Measurements from ENCODE around the gene DOCK1.

The DOCK1 gene

DNA sequence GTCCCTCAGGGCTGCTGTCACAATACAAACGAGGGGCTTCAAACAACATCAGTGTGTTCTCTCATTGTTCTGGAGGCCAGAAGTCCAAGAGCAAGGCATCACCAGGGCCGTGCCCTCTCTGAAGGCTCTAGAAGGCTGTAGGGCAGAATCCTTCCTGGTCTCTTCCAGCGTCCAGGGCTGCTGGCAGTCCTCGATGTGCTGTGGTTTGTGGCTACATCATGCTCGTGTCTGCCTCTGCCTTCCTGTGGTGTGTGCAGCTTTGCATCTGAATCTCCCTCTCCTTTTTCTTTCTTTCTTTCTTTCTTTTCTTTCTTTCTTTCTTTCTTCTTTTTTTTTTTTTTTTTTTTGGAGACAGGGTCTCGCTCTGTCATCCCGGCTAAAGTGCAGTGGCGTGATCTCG is 187.7 kb downstream of the DOCK1 start:
- no peak for DNase-seq

- DNase-seq: no peak
Observed at GRCh38 chr10:127094984-127095383, 189.8 kb downstream of the DOCK1 start.

DNA sequence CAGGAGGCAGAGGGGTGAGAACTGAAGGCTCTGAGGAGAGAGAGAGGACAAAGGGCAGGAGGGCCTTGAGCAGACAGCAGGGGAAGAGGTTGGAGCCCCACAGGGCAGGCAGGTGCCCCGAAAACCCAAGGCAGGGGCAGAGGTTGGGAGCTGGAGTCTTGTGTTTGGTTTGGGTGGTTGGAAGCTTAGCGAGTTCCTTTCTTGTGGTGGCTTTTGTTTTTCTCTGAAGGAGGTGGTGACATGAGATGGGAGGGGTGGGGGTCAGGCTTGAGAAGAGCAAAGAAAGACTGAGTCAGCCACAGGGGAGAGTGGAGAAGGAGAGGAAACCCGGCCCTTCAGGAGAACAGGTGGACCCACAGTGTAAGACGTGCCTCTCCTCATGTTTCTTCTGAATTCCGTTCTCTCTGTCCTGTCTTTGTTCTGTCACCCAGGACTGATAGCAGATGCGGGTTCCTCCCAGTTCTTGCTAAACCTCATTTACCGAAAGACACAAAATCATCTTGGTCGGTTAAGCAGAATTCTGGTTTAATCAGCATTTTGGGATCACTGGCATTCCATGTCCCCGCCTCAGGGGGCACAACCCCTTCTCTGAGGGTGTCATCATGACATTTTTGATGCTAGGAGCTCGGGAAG is 195.9 kb downstream of the DOCK1 start:
- no peak for DNase-seq

GRCh38 chr10:127102176-127102575 is 196.9 kb downstream of the DOCK1 start:
- DNase-seq: no peak

- DNase-seq: no peak
Observed at GRCh38 chr10:127115100-127115499, 209.9 kb downstream of the DOCK1 start.

DNA sequence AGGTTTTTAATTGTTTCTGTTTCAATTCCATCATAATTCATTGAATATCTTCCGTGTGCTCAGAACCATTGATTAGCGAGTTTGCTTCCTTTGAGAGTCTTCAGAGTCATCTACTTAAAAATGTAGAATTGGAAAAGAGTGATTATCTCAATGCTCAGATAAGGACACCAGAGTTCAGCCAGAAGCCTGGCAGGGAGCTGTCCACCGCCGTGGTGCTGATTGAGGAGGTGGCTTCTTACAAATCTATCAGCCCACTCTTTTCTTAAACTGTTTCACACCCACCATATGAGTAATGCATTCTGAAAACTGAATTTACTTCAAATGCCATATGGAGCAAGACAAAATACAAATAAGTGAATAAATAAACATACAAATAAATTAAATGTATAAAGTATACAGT is 211.9 kb downstream of the DOCK1 start:
- DNase-seq: peak; percentile 84

DNA sequence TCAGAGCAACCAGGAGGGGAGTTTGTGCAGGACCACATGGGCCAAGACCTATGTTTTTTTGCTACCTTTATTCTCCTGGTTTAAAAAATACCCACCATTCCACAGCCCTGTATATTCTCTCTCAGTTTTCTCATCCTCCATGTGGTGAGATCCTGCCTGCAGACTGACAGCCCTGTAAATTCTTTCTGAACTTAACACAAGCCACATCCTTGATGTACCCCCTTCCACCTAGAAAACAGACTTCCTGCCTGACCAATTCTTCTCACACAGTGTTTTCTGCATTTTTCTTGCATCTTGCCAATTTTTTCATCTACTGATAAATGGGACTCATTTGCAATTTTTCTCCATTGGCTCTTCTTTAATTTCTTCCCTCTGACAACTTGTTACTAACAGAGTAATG is 212.8 kb downstream of the DOCK1 start:
- no peak for DNase-seq

GRCh38 chr10:127119936-127120335 is 214.7 kb downstream of the DOCK1 start:
- no peak for DNase-seq

GRCh38 chr10:127122831-127123230 is 217.6 kb downstream of the DOCK1 start:
- no peak for DNase-seq

DNA sequence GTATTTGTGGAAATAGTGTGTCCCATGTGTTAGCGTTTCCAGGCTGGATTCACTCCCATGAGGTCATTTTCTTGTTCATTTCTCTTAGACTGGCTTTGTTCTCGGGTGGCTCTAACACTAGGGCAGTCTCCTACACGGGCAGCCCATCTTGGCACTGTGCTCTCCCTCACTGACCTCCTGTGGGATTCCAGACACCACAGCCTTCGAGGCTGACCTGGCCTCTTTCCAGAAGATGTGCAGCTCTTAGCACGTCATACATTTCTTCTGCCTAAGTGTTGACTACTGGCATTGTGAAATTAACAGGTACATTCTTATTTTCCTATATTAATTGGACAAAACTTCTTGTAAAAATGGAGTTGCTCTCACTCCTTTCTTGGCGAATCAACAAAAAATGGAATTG is 218.4 kb downstream of the DOCK1 start:
- no peak for DNase-seq

DNA sequence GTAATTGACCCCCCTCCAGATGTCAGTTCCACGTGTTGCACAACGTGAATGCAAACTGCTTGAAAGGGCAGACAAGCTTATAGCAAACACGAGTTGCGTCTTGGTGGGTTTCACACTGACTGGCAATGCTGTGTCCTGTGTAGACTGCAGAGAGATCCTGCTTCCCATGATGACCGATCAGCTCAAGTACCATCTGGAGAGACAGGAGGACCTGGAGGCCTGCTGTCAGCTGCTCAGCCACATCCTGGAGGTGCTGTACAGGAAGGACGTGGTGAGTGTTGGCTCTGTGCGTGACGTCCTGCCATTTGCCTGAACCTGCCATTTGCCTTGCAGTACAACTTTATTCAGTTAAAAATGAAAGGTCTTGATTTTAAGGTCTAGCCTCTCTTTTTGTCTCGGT is 220.1 kb downstream of the DOCK1 start:
- no peak for DNase-seq

- DNase-seq: no peak
Observed at GRCh38 chr10:127127822-127128221, 222.6 kb downstream of the DOCK1 start.

DNA sequence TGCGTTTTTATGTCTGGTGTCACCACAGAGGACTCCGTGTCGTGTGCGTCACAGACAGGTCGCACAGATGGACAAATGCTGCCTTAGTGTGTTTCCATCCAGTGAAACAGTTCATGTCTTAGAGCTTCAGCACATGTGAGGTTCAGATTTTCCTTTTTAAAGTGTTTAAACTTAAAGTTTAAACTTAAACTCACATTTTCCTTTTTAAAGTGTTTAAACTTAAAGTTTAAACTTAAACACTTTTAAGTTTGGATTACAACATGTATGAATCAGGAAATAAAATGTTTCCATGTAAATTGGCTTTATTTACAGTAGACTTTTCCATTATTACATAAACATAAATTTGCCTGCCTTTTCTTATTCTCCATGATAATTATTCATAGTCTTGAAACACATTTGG is 223.9 kb downstream of the DOCK1 start:
- no peak for DNase-seq

GRCh38 chr10:127132451-127132850 is 227.2 kb downstream of the DOCK1 start:
- no peak for DNase-seq

DNA sequence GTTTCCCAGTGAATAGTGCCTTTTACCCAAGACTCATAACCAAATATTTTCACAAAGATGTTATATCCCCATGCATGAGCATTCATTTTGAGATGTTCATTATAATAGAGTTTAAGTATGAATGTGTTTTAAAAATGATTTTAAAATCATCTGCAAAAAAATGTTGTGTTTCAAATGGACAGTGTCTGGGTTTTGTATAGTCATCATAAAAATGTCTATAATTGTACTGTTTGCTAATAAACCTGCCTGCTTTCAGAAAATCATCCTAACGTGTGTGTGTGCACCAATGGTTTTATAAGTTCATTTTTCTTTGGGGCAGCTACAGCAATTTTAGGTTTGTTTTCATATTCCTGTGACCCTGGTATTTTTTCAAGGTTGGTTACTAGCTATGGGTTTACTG is 228.0 kb downstream of the DOCK1 start:
- no peak for DNase-seq

GRCh38 chr10:127133672-127134500 is 228.7 kb downstream of the DOCK1 start:
- DNase-seq: no peak

GRCh38 chr10:127135844-127136577 is 230.8 kb downstream of the DOCK1 start:
- no peak for DNase-seq

DNA sequence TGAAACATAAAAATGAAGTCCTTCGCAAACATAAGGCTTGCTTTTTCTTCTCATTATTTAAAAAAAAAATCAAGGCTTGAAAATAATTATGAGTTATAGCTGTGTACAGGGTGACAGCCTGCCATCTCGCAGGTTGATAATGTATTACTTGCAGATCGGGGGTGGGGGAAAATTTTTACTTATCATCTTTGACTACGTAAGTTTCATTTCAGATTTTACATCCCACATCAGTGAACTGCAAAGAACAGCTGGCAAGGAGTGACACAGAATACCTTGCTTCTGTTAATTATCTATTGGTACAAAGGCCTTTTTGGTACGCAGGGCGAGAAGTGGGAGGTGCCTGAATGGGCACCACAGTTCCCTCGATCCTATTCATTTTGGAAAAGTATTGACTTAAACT is 232.2 kb downstream of the DOCK1 start:
- no peak for DNase-seq

- no peak for DNase-seq
Observed at GRCh38 chr10:127142136-127142535, 236.9 kb downstream of the DOCK1 start.

DNA sequence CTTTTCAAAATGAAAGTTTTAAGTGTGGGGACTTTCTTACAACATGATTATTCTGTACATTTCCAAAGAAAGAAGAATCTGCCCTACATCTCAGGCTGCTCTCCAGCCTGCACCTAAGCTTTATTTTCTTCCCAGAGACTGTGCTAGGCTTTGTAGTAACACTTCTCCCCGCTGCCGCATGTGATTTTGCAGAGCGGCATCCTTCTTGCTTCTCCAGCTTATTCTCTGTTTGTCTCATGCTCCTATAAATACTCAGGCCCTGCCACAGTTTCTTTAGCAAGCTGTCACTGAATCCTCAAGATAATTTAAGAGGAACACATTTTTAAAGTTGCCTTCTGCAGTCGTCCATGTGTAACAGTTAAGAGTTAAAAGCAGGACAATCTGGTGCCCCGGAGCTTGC is 237.6 kb downstream of the DOCK1 start:
- no peak for DNase-seq

- no peak for DNase-seq
Observed at GRCh38 chr10:127145173-127145572, 239.9 kb downstream of the DOCK1 start.

DNA sequence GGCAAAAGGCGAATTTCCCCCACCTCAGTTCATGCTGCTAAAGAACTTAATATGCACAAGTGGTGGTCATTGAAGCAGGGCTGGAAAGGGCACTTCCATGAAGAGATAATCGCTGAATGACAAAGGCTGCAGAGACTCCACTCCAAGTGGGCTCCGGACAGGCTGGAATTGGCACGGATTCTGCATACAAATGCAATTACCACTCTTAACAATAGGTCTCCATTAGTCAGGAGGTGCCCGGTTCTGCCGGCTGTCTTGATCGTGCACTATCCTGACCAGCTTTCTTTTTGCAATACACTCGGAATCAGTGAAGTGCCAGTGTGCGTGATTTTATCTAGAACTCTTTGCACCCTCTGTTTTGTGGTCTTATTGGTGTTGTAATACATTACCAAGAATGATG is 241.4 kb downstream of the DOCK1 start:
- DNase-seq: no peak

DNA sequence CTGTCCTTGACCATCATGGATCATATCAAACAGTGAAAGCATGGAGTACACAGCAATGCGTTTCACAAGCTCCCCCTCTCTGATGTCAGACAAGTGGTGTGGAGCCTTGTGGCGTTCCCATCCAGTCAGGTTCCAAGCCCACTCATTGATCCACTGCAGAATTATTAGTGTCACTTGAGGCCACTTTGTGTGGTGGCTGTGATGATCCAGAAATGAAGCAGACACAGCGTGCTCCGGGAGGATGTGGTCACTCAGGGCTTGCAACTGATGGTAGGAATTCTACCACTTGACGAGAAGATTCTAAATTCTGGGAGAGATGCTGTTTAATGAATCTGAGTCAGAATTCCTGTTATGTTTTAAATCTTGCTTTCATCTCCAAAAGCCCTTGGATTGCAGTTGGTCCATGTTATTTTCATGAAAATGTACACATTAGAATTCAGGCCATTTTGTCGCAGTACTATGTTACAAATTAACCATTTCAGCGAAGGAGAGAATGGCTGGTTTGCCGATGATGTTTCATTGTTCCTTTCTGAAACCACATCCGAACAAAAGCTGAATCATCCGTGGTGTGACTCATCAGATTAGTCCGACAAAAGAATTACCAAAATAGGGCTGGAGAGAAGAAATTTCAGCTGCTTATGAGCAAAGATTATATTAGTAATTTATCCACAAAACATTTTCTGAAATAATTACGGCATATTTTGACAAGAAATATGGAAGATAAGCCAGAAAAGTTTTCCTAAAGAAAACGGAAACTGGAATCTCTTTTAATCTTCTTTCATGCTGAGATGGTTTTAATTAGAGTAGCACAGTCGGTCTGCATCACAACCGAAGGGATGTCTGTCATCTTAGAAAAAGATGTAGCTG is 243.1 kb downstream of the DOCK1 start:
- DNase-seq: no peak

Data from right forelimb (tissue), 1 donor.